Left cardiac atrium (tissue), 4 donors: Measurements from ENCODE around the gene COL4A4. TPM values are rescaled to one million over a fixed set of nuclear protein-coding genes. Genes with fewer than 3 reads are reported as not detected.
A peak's percentile ranks its signal among the peaks of the same experiment; 100 is the strongest.

Experiments used
- ATAC-seq, 2 donors: fragments of 200-7000 bp; cut with Tn5 transposase; one replicate each; pipeline ENCODE4 v1.9.1; 2020; ENCODE audit warnings: mild to moderate bottlenecking in 2 of 2, moderate library complexity in 2 of 2
- DNase-seq: peaks from one replicate; pipeline ENCODE4 v3.0.0-alpha.2; 2020
- intact Hi-C, 2 donors: fragments of 100-400 bp; cut with DNase I; formaldehyde crosslinking; loops; one replicate each; pipeline versions ENCODE4 v1.14.1 to v1.15.1; 2022 to 2023
- total RNA-seq, 2 donors: library from RNA; stranded (reverse); fragmentation: NEBNext Ultra II Directional; extraction: Animal tissue kit (Norgen Biotek cat#: 25700); gene quantifications; one replicate each; pipeline ENCODE4 v1.2.1, GENCODE V29; 2021
- donor health status: DM: no; HTN: yes; CAD: no.
- donor health status: DM: no; HTN: yes; CAD: no; lungs with severe emphysema.
- donor health status: DM: yes; HTN: yes; CAD: no.
- donor health status: Dilated cardiomyopathy.

COL4A4 gene
- total RNA-seq, 2 donors from 2014 or later = 17.2 to 18.7 TPM

DNA sequence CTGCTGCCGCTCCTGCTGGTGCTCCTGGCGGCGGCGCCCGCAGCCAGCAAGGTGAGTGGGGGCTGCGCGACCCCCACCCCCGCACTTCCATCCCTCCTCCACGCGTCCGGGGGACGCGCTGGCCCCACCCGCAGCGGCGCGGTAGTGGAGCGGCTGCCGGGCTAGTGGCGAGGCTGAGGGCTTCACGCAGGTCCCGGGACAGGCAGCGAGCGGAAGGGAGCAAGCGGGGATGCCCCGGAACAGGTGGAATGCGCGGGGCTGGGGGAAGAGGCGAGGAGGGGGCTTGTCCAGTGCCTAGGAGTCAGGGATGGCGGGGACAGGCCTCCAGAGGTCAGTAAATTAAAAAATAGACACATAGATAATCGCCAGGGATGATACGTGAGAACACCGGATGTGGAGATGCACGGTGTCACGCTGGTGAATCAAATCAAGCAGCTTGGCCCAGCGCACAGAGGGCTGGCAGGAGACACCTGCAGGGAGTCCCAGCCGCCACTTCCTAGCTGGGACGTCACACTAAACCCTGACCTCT lies 822 bp upstream of the COL4A4 start:
- DNase-seq (peak; percentile 45), ATAC-seq (peak; percentile 25 to 32)
- intact Hi-C loops = no loop called here

DNA sequence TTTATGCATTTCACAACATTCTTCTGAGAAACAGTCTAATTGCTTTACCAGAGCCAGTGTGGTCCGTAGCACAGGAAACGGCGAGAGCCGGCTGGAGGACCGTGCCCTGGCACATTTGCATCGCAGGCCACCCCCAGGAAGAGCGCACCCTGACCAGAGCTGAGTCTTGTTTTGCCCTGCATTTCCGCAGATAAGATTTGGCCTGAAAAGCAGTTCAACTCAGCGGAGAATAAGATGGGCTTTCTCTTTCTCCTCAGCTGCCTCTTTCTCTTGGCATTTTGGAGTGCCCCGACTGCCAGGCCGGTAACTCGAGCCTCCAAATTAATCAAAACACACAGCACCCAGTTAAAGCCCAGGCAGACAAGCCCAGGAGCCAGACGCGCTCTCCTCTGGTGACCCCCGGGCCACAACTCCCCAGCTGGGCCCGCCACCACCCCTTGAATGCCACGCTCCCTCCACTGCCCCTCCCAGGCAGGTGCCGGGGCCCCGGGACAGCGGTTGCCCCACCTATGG lies 464 bp downstream of the COL4A4 start:
- ATAC-seq (peak; percentile 48 to 60), DNase-seq (no peak)
- intact Hi-C loops = no loop called here

DNA sequence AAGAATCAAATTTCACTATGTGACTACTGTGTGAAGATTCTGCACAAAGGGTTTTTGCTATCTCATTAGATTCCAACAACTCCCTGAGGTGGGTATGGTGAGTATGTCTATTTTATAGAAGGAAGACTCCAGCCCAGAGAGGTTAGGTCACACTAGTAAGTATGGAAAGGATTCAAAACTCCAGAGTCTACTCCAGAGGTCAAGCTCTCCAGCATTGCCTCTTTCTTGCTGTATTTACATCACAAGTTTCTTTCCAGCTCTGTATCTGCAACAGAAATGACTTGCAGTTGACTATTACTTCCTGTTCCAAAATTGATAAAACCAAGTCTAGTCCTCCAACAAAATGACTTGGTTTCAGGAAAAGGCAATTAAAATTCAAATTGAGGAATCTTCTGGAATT lies 2.1 kb downstream of the COL4A4 start:
- DNase-seq (no peak), ATAC-seq (no peak)
- intact Hi-C loops = no loop called here

DNA sequence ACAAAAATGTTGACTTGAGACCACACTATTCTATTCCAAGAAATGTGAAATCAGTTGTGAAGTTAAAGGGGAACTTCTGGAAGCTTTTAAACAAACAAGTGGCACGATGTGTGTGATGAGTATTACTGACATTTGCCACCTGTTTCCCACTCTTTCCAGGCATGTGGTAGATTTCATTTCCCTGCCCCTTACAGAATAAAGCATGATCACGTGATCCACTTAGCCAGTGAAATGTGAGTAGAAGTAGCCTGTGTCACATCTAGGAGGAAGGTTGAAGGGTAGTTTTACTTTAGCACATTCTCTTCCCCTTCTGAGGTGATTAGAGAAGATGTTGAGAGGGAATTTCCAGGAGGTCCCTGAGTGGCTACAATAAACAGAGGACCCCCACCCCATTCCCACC lies 3.8 kb downstream of the COL4A4 start:
- no peak for DNase-seq
- no peak for ATAC-seq
- intact Hi-C loops = no loop called here

DNA sequence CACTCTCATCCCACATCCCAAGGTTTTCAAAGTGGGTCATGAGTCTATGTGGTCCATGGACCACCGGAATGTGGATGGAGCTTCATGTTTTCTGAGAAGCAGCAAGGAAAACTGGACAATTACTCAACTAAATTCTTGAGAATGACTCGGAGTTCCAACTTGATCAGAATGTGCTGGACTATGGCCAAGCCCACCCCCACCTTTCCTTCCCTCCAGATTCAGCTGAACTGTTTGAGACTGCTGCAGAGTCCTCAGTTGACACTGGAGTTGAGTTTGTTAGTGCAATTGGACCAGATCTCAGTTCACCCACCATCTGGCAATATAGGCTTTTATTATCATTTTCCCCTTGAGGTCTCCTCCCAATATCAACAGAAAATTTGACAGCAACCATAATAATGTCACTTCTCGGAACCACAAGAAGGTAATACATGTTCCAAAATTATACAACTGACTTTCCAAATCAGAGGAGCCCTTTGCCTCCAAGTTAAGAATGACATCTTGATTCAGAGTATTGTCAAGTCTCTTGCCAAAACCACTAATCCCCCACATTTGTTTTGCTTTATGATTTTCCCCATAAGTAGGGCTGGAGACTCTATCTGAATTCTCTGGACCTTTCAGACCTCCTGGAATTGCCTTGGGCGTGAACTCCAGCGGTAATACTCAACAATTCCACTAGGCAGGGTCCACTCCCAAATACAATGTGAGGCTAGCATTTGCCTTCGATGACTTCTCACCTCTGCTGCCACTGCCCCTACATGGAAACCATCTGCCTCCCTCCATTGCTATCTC lies 8.8 kb downstream of the COL4A4 start:
- intact Hi-C loops = no loop called here
- ATAC-seq (peak; percentile 72 to 74), DNase-seq (peak; percentile 74)

DNA sequence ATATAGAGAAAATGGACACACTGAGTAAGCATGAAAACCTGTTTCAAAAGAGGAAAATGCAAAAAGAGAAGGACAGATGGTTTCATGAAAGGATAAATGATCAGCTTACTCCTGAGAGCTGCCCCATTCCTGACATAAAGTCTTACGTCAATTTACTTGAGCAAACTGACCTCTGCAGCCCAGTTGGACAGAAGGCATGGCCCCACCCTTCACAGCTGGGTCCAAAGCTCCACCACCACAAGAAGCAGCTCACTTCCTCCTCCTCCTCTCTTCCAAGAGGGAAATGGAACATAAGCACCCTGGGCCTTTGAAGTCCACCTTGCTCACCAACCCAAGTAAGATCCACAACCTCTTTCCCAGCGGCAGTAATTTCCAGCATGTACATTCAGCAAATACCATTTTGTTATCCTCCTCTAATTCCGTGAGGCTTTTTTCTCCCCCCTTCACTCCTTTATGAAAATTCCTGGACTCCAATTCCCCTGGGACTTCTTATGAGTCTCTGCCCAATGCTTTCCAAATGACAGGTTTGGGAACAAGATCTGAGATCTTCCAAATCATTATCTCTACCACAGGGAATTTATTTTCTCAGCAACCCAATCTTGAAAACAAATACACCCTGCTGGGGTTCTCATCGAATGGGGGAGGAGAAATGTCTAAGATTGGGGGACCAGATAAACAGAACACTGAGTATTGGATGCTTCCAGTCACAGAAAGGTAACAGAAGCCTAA lies 10.1 kb downstream of the COL4A4 start:
- ATAC-seq = peak; percentile 70 to 77
- intact Hi-C loops = no loop called here
- DNase-seq = peak; percentile 61

DNA sequence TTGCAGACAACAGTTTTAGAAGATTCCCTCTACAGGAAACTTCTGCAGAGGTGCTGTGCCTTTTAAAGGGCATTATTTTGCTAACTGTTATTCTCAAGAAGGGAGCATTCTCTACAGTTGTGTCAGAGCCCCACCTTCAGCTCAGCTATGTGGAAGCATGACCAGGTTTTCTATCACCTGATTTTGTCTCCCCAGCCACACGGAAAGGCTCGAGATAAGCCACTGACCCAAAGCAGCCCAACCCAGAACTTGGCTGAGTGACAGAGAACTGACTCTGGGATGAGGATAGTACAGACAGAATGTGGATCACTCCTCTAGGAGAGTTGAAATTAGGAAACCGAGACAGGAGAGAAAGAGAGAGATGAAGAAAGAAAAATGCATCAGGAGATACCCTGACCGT lies 10.7 kb downstream of the COL4A4 start:
- DNase-seq (no peak), ATAC-seq (peak in 1 of 2 donors; percentile 44)
- intact Hi-C loops = no loop called here

DNA sequence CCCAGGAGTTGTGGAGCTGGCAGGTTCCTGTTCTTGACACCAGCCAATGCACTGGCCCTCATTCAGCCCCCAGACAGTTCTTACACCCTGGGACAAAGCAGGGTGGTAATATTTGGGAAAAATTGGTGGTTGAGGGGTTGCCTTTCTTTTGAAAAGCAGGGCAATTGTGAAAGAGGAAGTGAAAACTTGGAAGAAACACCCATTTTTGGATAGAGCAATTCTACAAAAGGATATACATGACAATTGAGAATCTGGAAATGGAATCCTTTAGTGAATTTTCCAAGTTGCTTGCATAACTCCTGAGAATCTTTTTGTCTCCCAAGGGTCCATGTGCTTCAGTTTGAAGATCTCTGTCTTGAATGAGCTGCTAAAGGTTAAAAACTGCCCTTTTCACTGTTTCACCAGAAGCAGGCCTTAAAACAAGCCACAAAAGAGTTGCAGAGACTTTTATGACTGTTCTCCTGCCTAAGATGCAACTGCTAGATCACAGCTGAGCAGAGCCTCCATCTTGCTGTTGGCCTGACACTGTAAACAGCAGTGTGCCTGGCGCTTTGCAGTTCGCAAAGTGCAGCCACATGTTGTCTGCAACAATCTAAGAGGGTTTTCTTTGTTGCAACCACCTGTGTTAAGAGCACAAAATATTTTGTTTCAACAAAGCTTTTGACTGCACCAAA lies 11.8 kb downstream of the COL4A4 start:
- ATAC-seq (no peak), DNase-seq (no peak)
- intact Hi-C loops = no loop called here

DNA sequence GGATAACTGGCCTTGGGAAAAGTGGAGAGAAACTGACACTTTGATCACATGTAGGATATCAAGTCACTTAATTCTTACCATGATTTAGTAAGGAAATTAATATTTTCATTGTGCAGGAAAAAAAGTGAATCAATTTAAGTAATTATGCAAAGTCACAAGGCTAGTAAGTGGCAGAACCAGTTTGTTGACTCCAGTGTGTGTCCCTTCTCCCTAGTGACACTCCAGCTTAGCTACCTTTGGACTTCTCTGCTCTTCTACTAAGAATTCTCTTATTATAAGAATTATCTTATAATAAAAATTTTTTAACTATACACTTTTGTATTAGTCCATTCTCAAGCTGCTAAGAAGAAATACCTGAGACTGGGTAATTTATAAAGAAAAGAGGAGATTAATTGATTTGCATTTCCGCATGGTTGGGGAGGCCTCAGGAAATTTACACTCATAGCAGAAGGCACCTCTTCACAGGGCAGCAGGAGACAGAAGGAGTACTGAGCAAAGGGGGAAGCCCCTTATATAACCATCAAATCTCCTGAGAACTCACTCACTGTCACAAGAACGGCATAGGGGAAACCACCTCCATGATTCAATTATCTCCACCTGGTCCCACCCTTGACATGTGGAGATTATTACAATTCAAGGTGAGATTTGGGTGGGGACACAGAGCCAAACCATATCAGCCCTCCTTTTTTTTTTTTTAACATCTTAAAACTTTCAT lies 13.6 kb downstream of the COL4A4 start:
- ATAC-seq (no peak), DNase-seq (no peak)
- intact Hi-C loops = no loop called here

DNA sequence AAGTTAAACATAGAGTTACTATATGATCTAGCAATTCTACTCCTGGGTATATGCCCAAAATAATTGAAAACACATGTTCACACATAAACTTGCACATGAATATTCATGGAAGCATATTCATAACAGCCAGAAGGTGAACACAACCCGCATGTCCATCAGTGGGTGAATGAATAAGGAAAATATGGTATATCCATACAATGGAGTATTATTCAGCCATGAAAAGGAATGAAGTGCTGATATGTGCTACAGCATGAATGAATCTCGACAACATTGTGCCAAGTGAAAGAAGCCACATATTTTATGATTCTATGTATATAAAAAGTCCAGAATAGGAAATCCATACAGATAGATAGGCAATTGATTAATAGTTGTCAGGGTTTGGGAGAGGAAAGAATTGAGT lies 15.9 kb downstream of the COL4A4 start:
- no peak for DNase-seq
- intact Hi-C loops = no loop called here
- ATAC-seq = no peak

DNA sequence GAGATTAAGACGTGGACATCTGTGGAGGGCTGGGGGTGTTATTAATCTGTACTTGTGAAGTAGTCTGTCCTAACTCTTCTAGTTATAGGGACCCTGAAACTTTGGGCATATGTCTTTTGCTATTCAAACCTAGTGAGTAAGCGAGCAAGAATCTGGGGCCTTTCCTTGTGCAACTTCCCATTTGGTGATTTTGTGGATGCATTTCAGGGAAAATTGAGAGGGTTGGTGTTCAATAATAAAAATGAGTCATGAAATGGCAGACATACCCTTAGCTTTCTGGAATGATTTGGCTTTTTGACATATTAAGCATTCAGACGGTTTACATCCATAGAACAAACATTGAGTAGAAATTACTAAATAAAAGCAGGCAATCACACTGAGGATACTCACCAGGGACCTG lies 17.0 kb downstream of the COL4A4 start:
- DNase-seq (no peak), ATAC-seq (peak in 1 of 2 donors; percentile 31)
- intact Hi-C loops = no loop called here

DNA sequence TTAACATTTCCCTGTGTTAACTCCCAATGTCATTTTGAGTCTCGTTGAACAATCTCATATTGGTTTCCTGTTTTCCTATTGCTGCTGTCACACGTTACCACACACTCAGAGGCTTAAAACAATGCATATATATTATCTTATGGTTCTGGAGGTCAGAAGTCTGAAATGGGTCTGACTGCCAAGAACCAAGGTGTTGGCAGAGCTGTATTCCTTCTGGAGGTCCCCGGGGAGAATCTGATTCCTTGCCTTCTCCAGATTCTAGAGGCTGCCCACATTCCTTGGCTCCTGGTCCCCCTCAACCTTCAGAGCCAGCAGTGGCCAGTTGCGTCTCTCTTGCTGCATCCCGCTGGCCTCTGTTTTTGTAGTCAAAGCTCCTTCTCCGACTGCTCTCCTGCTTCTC lies 17.5 kb downstream of the COL4A4 start:
- no peak for ATAC-seq
- intact Hi-C loops = no loop called here
- DNase-seq = no peak

DNA sequence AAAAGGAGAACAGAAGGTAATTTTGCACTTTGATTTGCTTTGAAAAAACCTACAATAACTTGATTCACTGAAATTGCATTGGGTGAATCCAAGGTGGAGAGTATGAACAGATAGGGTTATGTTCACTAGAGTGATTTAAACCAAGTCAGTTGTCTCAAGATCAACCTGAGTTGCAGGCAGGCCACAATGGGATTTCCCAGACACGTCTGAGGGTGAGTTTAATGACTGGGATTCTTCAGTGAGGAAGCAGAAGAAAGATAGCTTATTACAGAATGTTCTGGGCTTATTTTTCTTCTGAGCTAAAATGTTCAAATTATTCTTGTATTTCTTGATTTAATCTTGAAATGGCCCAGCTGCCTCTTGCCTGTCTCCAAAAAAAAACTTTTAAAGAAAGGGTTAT lies 20.1 kb downstream of the COL4A4 start:
- DNase-seq (no peak), ATAC-seq (no peak)
- intact Hi-C loops = no loop called here

DNA sequence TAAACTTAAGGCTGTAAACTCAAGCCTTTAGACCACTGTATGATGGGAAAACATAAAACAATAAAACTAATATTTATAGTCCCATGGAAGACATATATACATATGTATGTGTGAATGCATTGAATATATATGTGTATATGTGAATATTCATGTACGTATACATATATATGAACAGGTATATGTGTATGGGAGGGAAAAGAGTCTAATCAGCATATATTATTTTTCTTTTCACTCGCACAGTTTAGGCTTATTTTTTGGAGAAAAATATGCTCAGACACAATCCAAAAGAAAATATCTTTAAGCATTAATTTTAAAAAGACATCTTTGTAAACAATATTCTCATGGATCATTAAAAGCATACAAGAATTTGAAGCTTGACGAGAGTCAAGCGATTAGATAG lies 22.7 kb downstream of the COL4A4 start:
- DNase-seq = no peak
- no peak for ATAC-seq
- intact Hi-C loops = no loop called here

DNA sequence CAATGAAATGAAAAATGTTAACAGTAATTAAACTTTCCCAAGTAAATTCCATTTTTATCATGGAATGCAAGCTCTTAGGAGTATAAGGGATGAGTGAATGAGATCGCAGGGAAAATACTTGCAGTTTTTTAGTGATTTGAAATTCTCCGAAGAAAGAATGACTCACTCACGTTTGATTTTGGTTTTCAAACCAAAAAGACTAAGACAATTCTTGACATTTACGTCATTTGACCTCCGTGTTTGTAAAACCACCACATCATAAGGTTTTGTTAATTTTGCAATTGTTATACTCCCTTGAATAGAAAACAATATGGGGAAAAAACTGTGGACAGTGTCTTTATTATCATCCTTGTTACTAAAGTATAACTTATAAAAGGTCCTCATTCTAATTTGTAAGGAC lies 29.4 kb downstream of the COL4A4 start:
- intact Hi-C loops = no loop called here
- DNase-seq = no peak
- ATAC-seq = no peak

DNA sequence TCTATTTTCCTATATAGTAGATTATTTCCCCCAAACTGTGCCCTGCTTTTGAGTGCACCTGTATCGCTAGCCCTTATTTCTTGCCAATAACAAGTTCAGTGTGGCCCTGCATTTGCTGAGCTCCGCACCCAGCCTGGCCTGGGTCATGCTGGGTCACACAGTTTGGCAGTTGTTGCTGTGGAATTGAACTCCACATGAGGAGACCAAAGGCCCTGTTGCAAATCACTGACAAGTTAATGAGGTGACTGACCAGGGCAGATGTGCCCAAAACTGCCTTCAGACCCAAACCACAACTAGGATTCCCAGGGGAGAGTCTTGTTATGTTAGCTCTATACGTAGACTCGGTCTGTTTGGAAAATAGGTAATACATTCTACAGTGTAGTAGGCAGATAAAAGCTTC lies 31.0 kb downstream of the COL4A4 start:
- intact Hi-C loops = no loop called here
- ATAC-seq = no peak
- DNase-seq = no peak

DNA sequence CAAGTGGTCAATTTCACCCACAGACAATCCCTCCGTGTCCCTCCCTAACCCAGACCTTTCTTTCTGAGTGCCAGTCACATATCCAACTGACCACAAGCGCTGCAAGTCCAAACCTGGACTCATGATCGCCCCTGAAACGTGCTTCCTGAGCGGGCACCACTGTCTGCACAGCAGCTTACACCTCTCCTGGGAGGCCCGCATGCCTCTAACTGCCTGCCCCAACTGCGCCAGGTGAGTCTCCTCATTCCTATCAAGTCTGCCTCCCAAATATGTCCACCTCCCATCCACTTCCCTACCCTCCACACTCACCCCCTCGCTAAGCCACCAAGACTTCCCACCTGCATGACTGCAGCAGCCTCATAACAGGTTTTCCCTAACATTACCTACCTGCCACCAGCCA lies 33.4 kb downstream of the COL4A4 start:
- no peak for DNase-seq
- ATAC-seq = no peak
- intact Hi-C loops = loop anchor here in 1 of 2 donors (1.0 kb wide), 1 partner anchor 108 kb away; no protein-coding TSS in a partner anchor

DNA sequence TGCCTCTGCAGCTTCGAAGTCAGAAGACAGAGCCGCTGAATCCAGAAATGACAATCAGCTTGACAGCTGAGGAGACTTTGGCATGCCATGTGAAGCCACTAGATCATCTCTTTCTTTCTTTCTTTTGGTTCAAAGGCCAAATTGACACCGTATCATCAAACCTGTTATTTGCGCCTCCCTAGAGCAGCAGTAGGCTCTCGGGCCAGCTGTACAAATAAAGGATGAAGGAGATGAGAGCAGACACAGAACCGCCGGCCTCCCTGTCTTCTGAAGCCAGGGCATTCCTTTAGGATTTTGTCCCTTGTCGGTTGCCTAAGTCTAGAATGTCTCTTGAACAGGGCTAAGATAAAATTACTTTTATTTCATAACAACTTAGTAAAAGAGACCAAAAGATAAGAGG lies 36.8 kb downstream of the COL4A4 start:
- DNase-seq = no peak
- intact Hi-C loops = loop anchor here in 1 of 2 donors (5.0 kb wide), 1 partner anchor 110 kb away; no protein-coding TSS in a partner anchor
- ATAC-seq = no peak

DNA sequence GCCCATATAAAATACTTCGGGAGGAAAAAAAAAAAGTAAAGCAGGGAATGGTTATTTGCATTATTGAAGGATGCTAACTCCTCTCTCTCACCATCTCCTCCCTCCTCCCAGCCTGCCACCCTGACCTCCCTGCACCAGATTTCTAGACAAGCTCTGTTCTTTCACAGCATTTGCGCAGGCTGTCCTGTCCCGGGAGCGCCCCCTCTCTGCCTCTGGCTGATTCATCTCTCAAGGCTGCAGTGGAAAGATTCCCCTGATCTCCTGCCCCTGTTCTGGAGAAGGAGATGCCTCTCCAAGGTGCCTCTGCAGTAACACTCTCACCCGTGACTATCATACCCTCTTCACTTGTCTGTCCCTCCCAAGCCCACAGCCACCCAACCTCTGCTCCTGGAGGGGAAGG lies 38.5 kb downstream of the COL4A4 start:
- DNase-seq (no peak), ATAC-seq (no peak)
- intact Hi-C loops = loop anchor here in 1 of 2 donors (5.0 kb wide), 1 partner anchor 112 kb away; no protein-coding TSS in a partner anchor
